ENCODE data around the gene CNGA2. TPM values are rescaled to one million over a fixed set of nuclear protein-coding genes. Genes with fewer than 3 reads are reported as not detected.

The CNGA2 gene
- total and polyA plus RNA-seq, 10 of the 15 experiments (the other 5 are each of a cell fraction or from before 2014, with no cell fraction given) = not detected

GRCh38 chrX:151729056-151729725 lies 5.4 kb upstream of the CNGA2 start:
- Histone ChIP-seq H4K20me1 (ENCODE audit: control insufficient read depth, insufficient read depth) (no peaks in the 10 kb centered on the region), H3K36me3 (ENCODE audit: control insufficient read depth in 2 of 2, insufficient read depth in 2 of 2, low read length in 1 of 2) (no peaks in the 10 kb centered on the region), H3K27me3 (replicated peaks in 1 of 2; ENCODE audit: control insufficient read depth in 2 of 2, insufficient read depth in 2 of 2, low read length in 1 of 2) (no peaks in the 10 kb centered on the region), H3K4me1 (ENCODE audit: control insufficient read depth, insufficient read depth, low read length) (no peaks in the 10 kb centered on the region), H3K4me2 (ENCODE audit: control insufficient read depth, insufficient read depth) (no peak overlapping the region), H3K27ac (ENCODE audit: control insufficient read depth, insufficient read depth) (no peak overlapping the region), H2AFZ (ENCODE audit: control insufficient read depth, low read depth, low read length) (no peak overlapping the region), H3K4me3 (no peak overlapping the region), H3K9me3 (replicated peaks; ENCODE audit: control insufficient read depth, insufficient read depth, low read length) (no peaks in the 10 kb centered on the region), H3K9ac (ENCODE audit: control insufficient read depth, insufficient read depth, low read length) (no peak overlapping the region), H3K79me2 (ENCODE audit: control insufficient read depth, insufficient read depth, low read length) (no peaks in the 10 kb centered on the region)
- POLR2A ChIA-PET = no interaction called here
- no TSS peak for BruUV-seq (replicated peaks)
- DNase-seq (ENCODE audit: low read depth, low spot score) (no peak), FAIRE-seq (no peak), ATAC-seq (no peak)
- RAD21 ChIA-PET (ENCODE audit: unreplicated experiment) = no interaction called here
- in situ Hi-C loops (cut with MboI) = no loop called here
- 7% methylated on average over 4 of the region's 4 CpGs for WGBS (ENCODE audit: insufficient coverage, insufficient replicate concordance, low lambda C conversion rate, missing lambda C conversion rate)
- TF ChIP-seq, protein P1, sequence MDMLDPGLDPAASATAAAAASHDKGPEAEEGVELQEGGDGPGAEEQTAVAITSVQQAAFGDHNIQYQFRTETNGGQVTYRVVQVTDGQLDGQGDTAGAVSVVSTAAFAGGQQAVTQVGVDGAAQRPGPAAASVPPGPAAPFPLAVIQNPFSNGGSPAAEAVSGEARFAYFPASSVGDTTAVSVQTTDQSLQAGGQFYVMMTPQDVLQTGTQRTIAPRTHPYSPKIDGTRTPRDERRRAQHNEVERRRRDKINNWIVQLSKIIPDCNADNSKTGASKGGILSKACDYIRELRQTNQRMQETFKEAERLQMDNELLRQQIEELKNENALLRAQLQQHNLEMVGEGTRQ (IDR thresholded peaks at IDR 0.05; ENCODE audit: borderline replicate concordance, low read depth, low read length) = no peak
- TF ChIP-seq NFIC (IDR thresholded peaks at IDR 0.05; ENCODE audit: low read depth, low read length) = no peak
- TF ChIP-seq MYC (IDR thresholded peaks at IDR 0.05; ENCODE audit: insufficient read depth, insufficient read length, insufficient replicate concordance, low read length, severe bottlenecking) = no peak
- no peak for TF ChIP-seq TAF1 (IDR thresholded peaks at IDR 0.05; ENCODE audit: borderline replicate concordance, low read depth, low read length)
- no peak for TF ChIP-seq NR2C2 (IDR thresholded peaks at IDR 0.05; ENCODE audit: borderline replicate concordance, control insufficient read depth, insufficient read length, low read depth)
- TF ChIP-seq ZNF274 (IDR thresholded peaks at IDR 0.05; ENCODE audit: insufficient read depth, insufficient read length) = no peak
- intact Hi-C loops (cut with micrococcal nuclease; ENCODE audit: unreplicated experiment) = no loop called here
- CTCF ChIA-PET = no interaction called here
- SMC1A ChIA-PET (ENCODE audit: uncharacterized antibody, unreplicated experiment) = no interaction called here

GRCh38 chrX:151735219-151735618 lies 673 bp downstream of the CNGA2 start:
- intact Hi-C loops (cut with micrococcal nuclease; ENCODE audit: unreplicated experiment) = no loop called here
- no peaks in the 10 kb centered on the region for H3K9me3 ChIP-seq (replicated peaks; ENCODE audit: control insufficient read depth, insufficient read depth, low read length)
- H3K79me2 ChIP-seq (ENCODE audit: control insufficient read depth, insufficient read depth, low read length) = no peaks in the 10 kb centered on the region
- 3% methylated on average over 2 of the region's 2 CpGs for WGBS (ENCODE audit: insufficient coverage, insufficient replicate concordance, low lambda C conversion rate, missing lambda C conversion rate)
- no peak overlapping the region for H3K4me3 ChIP-seq
- no peaks in the 10 kb centered on the region for H3K27me3 ChIP-seq (replicated peaks in 1 of 2; ENCODE audit: control insufficient read depth in 2 of 2, insufficient read depth in 2 of 2, low read length in 1 of 2)
- ATAC-seq (no peak), DNase-seq (ENCODE audit: low read depth, low spot score) (no peak), FAIRE-seq (no peak)
- H2AFZ ChIP-seq (ENCODE audit: control insufficient read depth, low read depth, low read length) = no peak overlapping the region
- no peak overlapping the region for H3K4me2 ChIP-seq (ENCODE audit: control insufficient read depth, insufficient read depth)
- no peaks in the 10 kb centered on the region for H3K36me3 ChIP-seq (ENCODE audit: control insufficient read depth in 2 of 2, insufficient read depth in 2 of 2, low read length in 1 of 2)
- no TSS peak for BruUV-seq (replicated peaks)
- no peak overlapping the region for H3K9ac ChIP-seq (ENCODE audit: control insufficient read depth, insufficient read depth, low read length)
- SMC1A ChIA-PET (ENCODE audit: uncharacterized antibody, unreplicated experiment) = no interaction called here
- CTCF ChIA-PET = interaction anchor here (1.4 kb wide), 1 partner anchor 14 kb away, joined by 4 read pairs; no protein-coding TSS in a partner anchor
- RAD21 ChIA-PET (ENCODE audit: unreplicated experiment) = no interaction called here
- POLR2A ChIA-PET = no interaction called here
- H3K27ac ChIP-seq (ENCODE audit: control insufficient read depth, insufficient read depth) = no peak overlapping the region
- no peaks in the 10 kb centered on the region for H4K20me1 ChIP-seq (ENCODE audit: control insufficient read depth, insufficient read depth)
- H3K4me1 ChIP-seq (ENCODE audit: control insufficient read depth, insufficient read depth, low read length) = no peaks in the 10 kb centered on the region
- TF ChIP-seq TAF1 (IDR thresholded peaks at IDR 0.05; ENCODE audit: borderline replicate concordance, low read depth, low read length) (no peak), IKZF2 (IDR thresholded peaks at IDR 0.05) (no peak), ZBED1 (IDR thresholded peaks at IDR 0.05; ENCODE audit: borderline replicate concordance) (no peak), HDGF (IDR thresholded peaks at IDR 0.05) (no peak), JUND (IDR thresholded peaks at IDR 0.05; ENCODE audit: low read depth, low read length) (no peak), ZNF384 (IDR thresholded peaks at IDR 0.05; ENCODE audit: borderline replicate concordance, low read depth, low read length) (no peak), KDM1A (IDR thresholded peaks at IDR 0.05; ENCODE audit: borderline replicate concordance) (no peak), GABPA (IDR thresholded peaks at IDR 0.05; ENCODE audit: low read depth) (no peak)
- in situ Hi-C loops (cut with MboI) = no loop called here

Measured in GM12878 (cell line).